GM18909 (cell line): ENCODE results near the gene FGF4.

Experiments
- ATAC-seq: cut with Tn5 transposase; IDR thresholded peaks from one replicate; pipeline ENCODE4 v1.9.1; 2021; ENCODE audit warnings: mild to moderate bottlenecking; ENCODE audit not compliant: unreplicated experiment, poor library complexity

The FGF4 gene

GRCh38 chr11:69808667-69809086, 33.5 kb upstream of the FGF4 start:
- no peak for ATAC-seq

DNA sequence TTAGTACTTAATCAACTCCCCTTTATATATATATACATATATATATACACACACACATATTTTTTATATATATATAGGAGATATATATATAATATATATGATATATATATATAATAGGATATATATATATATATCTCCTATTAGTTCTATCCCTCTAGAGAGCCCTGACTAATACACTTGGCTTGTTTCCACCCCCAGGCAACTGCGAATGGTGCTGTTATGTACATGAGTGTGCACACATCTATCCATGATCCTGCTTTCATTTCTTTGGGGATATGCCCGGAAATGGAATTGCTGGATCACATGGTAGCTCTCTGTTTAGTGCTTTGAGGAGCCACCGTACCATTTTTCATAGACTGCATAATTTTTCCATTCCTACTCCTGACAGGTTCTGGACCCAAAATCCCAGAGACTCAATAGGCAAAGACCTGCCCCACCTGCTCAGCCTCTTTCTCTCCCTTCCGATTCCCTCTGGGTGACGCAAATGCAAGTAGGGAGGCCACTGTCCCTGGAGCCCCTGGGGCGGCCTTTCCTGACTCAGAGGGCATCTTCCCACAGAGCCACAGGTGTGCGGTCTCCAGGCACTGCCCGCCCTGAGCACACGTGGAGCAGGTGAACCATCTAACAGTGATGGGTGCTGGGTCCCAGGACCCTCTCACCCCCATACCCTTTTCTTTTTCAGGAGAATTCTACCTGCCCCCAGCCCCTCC, 32.1 kb upstream of the FGF4 start:
- no peak for ATAC-seq

- ATAC-seq: no peak
Measured at GRCh38 chr11:69804769-69805508, 29.8 kb upstream of the FGF4 start.

GRCh38 chr11:69803604-69804218, 28.6 kb upstream of the FGF4 start:
- ATAC-seq: no peak

- no peak for ATAC-seq
Measured at GRCh38 chr11:69803022-69803421, 27.9 kb upstream of the FGF4 start.

DNA sequence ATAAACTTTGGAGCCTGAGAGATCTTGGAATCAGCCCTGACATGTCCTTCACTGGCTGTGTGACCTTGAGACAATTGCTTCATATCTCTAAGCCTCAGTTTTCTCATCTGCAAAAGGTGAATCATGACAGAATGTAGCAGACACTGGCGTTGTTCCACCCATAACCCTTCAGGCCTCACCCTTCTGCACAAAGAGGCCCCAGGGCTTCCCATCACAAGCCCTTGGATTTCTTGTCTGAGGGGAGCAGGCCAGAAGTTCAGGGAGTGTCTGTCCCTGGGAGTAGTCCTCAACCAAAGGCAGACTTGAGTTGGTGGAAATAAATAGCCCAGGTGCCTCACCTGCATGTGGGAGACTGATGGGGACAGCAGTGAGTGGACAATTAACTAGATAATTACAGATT, 27.4 kb upstream of the FGF4 start:
- no peak for ATAC-seq

- ATAC-seq: no peak
Measured at GRCh38 chr11:69801513-69802335, 26.6 kb upstream of the FGF4 start.

DNA sequence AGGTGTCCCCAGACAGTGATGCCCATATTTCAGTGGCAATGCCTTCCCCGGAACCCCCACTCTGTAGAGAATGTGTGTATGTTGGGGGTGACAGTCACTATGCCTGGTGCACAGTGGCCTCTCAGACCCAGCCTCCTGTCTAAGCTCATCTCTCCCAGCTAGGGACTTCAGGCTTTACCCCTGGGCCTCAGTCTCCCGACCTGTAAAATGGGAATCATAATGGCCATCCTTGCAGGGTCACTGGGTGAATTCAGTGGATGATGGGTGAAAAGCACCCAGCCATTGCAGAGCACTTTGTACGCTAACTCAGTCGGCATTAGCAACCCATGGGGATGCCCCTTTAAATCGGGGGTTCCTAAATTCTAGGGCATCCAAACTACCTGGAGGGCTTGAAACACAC, 25.1 kb upstream of the FGF4 start:
- ATAC-seq: no peak

- ATAC-seq: no peak
Measured at GRCh38 chr11:69799582-69799981, 24.4 kb upstream of the FGF4 start.

DNA sequence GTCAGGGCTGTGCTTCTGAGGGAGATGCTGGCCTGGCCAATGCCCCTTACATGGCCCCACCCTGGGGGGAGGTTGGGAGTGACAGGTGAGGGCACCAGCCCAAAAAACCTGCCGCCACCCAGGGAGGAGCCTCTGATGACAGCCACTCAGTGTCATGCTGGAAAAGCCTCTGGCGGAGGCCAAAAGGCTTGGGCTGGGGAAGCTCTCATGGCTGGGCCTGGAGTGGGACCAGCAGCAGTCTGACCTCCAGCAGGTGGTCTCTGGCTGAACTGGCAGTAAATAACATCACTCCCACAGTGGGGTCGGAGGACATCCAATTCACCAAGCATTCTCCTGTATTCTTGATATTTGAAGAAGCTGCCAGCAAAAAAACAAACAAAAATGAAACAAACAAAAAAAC, 24.0 kb upstream of the FGF4 start:
- no peak for ATAC-seq

DNA sequence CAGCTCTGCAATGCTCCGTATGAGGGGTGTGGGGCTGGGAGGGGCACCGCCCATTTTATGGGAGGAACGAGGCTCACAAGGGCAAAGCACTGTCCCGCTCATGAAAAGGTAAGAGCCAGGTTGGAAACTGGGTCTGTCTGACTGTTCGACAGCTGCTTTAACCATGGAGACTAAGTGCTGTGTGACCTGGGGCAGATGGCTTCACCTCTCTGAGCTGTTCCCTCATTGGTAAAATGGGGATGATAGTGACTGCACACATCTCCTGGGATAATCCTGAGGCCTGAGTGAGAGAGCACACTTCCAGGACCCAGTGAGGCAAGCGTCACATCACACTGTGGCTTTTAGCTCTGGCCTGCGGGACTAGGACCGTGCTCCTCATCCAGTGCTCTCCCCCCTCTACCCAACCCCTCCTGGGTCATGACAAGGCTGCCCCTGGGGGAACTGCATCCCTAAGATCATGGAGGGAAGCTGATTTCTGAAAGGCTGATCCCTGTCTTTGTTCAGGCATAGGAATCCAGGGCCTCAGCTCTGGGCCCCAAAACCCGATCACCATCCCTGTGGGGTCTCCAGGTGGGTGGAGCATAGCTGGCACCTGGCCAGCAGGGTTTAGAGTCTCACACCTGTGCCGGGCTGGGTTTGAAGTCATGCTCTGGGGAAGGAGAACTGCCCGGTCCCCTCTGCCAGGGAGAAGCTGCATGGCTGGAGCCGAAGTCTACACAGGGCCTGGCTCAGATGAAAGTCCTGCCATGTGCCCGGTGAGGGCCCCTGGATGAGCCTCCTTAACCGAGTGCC, 22.8 kb upstream of the FGF4 start:
- ATAC-seq: no peak

GRCh38 chr11:69797156-69797555, 22.0 kb upstream of the FGF4 start:
- ATAC-seq: no peak

DNA sequence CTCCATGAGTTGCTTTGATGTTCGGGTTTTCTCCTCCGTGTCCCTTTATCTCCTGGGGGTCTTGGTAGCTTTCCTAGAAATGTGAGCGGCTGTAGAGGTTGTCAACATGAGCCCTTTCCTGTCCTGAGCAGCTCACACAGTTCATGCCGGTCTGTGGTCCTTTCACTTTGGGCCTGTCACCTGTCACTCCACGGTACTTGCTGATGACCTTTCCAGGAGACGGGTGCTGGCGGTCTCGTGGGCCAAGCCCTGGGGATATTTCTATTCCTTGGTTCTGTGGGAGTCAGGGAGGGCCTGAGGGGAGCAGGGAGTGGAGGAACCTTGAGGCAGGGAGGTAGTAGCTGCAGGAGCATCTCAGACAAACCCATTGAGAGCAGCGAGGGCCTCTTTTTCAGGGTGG, 20.9 kb upstream of the FGF4 start:
- no peak for ATAC-seq

GRCh38 chr11:69791276-69792180, 16.4 kb upstream of the FGF4 start:
- ATAC-seq: no peak

DNA sequence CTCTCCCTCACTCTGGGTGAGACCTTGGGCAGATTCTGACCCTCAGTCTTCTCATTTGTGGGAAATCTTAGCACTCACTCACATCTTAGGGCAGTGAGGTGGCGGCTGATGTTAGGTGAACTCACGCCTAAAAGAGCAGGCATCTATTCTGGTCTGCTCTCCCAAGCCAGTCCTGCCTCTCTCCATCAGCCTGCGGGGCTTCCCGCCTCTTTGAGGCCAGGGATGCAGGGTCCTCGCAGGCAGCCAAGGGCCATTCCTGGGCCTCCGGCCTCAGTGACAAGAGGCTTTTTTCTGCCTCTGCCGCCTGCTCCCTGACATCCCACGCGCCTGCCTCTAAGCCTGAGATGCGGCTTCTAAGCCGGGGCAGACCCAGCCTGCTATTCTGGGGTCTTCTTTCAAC, 13.8 kb upstream of the FGF4 start:
- ATAC-seq: no peak

DNA sequence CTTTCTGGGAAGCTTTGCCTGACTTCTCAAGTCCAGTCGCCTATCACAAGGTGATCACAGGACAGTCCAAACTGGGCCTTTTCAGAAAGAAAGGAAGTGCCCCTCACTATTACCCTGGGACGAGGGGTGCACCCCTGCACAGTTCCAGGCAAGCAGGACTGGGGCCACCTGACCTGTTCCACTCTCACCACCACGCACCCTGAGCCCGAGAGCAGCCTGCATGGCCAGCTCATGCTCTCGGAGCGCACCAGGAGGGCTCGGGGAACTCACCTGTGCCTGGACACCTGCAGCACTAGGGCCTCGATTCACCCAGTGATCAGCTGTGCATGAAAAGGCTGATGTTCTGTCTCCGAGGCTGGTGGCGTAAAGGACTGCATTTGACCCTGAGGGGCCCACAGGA, 12.8 kb upstream of the FGF4 start:
- no peak for ATAC-seq

DNA sequence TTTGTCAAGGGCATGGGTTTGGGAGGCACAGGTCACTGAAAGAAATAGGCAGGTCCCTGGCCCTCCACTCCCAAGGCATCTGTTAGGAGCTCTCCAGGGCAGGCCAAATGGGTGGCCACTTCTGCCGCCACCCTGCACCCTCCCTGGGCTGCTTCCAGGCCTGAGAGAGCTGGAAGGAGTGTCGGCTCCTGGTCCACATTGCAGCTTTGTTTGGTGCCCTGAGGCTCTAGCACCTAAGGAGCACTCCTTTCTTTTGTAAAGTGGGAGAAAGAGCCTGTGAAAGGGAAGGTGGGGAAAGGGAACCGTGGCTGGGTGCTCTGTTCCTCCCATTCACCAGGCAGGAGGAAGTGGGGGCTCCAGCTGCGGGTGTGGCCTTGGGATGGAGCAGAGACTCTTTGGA, 12.3 kb upstream of the FGF4 start:
- ATAC-seq: no peak

- ATAC-seq: no peak
Measured at GRCh38 chr11:69781241-69781640, 6.1 kb upstream of the FGF4 start.

GRCh38 chr11:69778373-69778772, 3.2 kb upstream of the FGF4 start:
- no peak for ATAC-seq
